GM19025 (cell line): Measurements from ENCODE around the gene ENKD1.

Experiments
- ATAC-seq: cut with Tn5 transposase; IDR thresholded peaks from one replicate; pipeline ENCODE4 v1.9.1; 2021; ENCODE audit warnings: mild to moderate bottlenecking, low read depth, moderate library complexity; ENCODE audit not compliant: unreplicated experiment

The ENKD1 gene

DNA sequence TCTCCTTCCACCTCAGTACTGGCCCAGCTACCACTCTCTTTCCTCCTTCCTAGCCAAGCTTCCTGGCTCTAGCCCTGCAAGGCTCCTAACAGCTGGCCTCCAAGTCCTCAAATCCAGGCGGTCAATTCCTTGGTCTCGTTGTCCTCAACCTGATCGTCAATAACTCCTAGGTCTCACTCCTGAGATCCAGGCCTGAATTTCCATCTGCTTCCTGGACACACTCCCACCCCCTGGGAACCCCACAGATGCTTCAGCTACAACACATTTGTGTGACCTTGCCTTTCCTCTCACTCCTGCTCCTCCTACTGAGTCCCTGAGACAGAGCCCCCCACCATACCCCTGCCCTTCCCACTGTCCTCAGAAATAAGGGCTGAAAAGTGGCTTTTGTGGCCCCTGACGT, 2.3 kb downstream of the ENKD1 start:
- ATAC-seq = no peak

DNA sequence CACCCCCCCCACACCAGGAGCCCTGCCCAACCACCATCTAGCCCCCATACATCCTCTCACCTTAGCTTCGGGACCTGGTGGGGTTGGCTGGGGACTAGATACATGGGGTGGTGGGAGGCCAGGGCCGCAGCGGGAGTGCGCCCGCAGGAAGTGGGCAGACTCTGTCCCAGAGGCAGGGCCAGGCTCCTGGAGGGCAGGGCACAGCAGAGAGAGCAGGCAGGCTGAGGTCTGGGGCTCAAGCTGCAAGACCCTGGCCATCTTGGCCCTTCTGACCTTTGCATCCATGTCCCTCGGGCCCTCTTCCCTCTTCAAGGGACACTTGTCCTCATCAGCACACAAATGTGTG, 2.7 kb downstream of the ENKD1 start:
- ATAC-seq = no peak

DNA sequence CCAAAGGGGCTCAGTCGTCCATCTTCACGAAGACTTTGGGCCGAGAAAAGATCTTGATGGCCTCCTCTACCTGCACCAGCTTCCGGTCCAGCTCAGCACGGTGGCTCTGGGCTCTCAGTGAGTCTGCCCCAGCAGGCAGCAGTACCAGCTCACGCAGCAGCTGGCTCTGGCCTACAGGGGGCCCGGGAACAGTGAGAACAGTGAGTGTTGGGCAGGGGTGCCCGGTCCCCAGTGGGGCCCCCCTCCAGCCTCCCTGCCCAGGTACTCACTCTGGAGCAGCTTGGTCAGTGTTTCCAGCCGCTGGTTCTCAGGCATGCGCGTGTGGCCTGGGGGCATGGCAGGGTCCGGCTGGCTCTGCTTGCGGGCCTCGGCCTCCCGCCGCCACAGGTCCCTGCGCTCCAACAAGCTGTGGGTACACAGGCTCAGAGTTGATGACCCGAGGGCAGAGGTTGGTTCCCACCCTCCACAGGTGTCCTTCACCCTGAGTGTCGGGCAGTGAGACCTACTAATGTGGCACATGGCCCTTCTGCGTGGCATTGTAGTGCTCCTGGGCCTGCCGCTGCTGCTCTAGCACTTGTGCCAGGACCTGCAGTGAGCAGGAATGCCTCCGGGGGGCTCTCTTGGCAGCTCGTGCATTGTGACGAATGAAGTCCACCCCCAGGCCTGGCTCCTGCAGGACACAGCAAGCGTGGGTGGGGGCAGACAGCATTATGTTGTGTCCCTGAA, 3.2 kb downstream of the ENKD1 start:
- no peak for ATAC-seq

DNA sequence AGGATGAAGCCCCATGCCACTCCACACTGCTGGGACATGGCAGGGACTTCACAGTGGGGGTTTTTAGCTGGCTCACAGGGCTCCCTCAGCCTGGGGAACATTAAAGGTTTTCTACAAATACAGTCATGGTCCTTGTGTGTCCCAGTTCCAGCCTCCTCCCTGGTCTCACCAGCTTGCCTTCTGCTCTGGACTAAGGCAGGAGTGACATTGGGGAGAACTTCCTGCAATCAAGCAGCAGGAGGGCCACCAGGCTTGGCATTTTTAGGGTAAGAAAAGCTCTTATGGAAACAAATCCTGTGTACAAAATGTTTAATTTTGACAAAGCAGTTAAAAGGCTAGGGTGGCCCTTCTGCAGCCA, 3.9 kb downstream of the ENKD1 start:
- ATAC-seq = no peak

DNA sequence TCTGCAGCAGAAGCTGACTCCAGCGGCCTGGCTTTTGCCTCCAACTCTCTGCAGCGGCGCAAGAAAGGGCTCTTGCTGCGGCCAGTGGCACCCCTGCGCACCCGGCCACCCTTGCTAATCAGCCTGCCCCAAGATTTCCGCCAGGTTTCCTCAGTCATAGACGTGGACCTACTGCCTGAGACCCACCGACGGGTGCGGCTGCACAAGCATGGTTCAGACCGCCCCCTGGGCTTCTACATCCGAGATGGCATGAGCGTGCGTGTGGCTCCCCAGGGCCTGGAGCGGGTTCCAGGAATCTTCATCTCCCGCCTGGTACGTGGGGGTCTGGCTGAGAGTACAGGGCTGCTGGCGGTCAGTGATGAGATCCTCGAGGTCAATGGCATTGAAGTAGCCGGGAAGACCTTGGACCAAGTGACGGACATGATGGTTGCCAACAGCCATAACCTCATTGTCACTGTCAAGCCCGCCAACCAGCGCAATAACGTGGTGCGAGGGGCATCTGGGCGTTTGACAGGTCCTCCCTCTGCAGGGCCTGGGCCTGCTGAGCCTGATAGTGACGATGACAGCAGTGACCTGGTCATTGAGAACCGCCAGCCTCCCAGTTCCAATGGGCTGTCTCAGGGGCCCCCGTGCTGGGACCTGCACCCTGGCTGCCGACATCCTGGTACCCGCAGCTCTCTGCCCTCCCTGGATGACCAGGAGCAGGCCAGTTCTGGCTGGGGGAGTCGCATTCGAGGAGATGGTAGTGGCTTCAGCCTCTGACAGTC, 4.5 kb downstream of the ENKD1 start:
- no peak for ATAC-seq

DNA sequence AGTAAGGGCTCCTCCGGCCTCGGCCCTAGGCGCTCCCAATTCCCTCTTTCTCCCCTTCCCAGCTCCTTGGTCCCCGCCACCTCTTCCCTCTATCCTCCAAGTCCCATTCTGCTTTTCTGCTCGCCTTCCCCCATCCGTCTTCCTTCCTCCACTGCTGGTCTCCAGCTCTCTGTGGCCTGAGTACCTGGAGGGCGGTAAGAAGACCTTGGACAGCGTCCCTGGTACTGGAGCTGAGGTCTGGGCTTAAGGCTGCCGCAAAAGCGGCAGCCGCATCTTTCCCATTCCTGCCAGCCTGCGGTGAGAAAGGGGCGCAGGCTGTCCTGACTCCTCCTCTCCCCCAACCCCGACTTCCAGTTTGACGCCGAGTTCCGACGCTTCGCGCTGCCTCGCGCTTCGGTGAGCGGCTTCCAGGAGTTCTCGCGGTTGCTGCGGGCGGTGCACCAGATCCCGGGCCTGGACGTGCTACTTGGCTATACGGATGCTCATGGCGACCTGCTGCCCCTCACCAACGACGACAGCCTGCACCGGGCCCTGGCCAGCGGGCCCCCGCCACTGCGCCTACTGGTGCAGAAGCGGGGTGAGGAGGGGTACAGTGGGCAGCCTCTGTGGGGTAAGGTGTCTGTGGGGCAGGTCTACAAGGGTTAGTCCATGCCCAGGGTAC, 5.3 kb downstream of the ENKD1 start:
- ATAC-seq = no peak

DNA sequence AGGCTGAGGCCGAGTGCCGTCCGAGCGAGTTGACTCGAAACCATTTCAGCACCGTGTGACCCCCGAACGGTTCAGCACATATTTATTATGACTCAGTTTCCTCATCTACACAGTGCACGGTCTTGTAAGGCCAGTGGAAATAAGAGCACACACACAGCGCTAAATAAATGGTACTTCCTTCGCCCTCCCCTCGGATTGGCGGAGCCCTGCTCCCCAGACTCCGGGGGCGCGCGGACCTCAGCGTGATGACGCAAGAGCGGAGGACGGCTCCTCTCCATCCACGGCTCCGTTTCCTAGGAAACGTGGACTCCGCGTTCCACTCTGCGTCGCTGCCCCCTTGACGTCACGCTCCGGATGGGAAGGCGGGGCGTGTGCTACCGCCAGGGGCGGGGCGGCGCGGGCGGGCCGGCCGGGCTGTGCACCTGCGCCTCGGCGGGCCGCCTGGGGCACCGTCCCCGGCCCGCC, 6.0 kb downstream of the ENKD1 start, which contains the start of gene PARD6A:
Gene PARD6A, plus strand, starts transcription at position 397 of the 465 bp plus-strand sequence. CDS start 79 bp downstream, outside the sequence.
- peak; percentile 82 for ATAC-seq

DNA sequence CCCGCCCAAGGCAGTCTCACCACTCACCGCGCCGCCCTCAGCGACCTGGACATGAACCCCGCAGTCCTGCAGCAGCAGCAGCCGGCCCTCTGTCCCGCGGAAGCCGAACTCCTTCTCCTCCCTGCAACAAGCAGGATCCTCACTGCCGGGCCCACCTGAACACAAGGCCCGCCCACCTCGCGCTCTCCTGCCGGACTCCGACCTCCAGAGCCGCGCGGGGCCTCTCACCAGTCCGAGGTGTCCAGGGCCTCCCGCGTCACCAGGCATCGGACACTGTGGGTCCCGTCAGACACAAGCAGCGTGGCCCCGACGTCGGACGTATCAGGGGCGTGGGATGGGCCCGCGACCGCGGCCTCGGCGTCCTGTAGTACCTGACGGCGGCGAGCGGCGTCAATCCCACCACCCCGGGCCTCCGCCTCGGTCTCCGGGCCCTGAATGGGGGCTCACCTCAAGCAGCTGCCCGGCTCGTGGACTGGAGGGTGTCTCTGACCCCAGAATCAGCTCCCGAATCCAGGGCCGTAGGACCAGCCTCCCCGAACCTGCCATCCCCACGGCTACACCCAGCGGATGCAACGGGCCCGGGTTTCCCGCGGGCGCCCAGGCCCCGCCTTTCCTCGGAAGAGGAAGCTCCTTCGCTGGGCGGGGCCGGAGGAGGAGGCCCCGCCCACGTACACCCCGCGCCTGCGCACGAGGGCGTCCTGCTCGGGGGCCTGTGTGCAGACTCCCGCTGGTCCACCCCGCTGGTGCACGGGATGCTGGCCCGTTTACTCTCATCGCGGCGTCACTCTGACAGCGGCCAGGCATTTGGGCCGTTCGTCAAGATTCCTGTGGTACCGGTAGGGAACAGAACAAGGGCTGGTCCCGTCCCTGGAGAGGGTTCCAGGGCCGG, 6.6 kb downstream of the ENKD1 start, which contains the start of gene ACD:
Gene ACD, minus strand, starts transcription at position 586 of the 889 bp plus-strand sequence. Its CDS starts 40 bp downstream, at position 546.
- ATAC-seq = peak; percentile 48

DNA sequence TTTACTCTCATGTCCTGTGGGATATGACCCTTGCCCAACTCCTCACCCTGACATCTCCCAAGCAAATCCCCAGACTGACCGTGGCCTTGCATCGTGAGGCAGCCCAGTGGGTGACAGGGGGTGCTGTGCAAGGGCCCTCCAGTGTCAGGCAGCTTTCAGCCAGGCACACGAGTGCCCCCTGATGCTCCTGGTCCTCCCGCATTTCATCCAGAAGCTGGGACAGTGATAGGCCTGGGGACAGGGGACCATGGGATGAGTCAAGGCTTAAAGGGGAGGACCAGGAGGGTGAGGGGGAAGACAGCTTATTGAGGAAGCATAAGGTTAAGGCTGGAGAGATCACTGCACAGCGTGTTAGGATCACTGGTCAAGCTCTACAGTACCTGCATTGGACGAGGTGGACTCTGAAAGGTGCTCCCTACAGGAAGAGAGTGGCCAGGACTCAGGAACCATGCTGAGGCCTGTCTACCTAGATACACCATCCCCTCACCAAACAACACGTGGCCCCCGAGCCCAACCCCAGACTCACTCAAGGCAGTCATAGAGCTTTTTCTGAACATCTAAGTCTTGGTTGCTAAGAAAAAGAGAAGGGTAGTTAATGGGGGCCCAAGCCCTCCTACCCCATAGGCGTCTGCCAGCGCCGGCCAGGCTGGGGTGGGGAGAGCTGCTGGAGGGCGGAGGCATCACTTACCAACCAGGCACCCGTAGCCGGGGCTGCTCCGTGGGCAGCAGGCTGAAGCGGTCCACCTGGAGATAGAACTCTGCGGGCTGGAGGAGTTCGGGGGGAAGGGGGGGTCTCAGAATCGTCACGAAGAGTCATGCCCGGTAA, 7.5 kb downstream of the ENKD1 start:
- no peak for ATAC-seq

DNA sequence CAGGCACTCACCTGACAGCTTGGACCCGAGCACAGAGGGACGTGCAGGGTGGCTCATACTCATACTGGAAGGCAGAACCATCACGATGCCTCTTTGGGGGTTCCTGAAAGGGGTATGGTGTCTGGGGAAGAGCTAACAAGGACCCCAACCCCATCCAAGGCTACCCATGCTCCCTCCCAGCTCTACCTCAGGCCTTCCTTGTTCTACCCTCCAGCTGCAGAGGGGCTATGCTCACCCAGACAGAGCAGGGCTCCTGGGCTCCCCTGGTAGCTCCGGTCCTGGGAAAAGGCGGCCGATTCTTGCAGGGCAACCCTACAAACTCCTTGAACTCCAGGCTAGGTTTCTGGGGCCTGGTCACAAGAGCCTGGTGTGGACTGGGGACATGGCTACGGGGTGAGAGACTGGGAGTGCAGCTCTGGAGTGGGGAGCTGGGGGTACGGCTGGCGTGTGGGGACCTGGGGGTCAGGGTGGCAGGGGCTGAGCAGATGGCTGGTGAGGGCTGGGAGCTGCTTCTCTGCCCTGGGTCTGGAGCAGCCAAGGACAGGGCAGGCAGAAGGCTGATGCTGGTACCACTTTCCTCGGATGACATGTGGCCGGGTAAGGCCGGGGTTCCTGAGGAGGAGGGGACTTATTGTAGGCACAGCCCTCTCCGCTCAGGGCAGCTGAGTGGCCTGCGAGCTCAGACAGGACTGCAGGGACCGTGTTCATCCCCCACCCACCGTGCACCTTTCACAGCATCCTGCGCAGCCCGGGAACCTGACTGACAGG, 8.6 kb downstream of the ENKD1 start:
- ATAC-seq = no peak

DNA sequence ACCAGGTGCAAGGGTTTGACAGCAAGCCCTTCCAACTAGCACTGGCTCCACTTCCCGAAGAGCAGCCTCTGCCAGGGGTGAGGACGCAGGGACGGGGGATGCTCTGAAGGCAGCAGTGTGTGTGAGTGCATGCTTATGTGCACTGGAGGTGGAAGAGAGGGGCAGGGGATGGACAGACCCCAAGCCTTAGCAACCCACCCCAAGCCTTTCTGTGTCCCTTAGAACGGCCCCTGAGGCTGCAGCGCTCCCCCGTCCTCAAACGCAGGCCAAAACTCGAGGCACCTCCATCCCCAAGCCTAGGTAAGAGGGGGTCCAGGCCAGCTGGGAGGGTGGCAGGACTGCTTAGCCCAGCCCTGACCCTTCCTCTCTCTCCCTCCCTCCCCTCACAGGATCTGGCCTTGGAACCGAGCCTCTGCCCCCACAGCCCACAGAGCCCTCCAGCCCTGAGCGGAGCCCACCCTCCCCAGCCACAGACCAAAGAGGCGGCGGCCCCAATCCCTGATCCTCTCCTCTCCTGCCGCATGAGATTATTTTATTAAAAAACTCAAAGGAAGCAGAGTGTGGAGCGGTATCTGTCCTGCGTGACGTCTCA, 9.4 kb downstream of the ENKD1 start:
- ATAC-seq = no peak

DNA sequence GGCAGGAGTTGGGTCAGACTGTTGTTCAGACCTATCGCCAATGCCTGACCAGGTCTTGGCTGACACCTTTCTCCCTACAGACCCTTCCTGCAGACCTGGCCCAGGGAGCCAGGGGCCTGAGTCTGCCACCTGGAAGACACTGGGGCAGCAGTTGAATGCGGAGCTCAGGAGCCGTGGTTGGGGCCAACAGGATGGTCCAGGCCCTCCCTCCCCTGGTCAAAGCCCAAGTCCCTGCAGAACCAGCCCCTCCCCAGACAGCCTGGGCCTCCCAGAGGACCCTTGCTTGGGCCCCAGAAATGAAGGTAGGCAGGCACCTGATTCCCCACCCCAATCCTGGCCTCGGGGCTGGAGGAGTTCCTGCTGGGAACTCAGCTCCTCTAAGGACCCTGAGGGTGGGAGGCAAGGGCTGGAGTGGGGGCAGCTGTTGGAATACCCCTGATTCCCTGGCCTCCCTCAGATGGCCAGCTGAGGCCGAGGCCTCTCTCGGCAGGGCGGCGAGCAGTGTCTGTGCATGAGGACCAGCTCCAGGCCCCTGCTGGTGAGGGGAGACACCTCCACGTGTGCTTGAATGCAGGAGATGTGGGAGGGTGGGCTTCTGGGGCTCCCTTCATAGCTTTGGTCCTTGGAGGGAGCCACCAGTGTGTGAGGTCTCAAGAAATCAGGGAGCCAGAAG, 10.1 kb downstream of the ENKD1 start:
- no peak for ATAC-seq

DNA sequence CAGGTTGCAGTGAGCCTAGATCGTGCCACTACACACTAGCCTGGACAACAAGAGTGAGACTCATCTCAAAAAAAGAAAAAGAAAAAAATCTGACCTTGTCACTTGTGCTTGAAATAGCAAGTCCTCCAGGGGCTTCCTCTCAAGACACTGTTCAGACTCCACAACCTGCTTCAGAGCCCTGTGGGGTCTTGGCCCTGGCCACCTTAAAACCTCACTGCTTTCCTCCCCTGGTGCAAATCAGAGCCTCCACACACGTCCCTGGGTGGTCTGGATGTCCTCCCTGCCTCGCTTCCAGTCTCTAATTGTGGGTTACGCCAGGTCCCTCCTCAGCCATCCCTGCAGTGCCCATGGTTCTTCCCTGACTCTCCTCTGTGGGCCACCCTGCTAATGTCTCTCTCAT, 11.2 kb downstream of the ENKD1 start:
- ATAC-seq = no peak

DNA sequence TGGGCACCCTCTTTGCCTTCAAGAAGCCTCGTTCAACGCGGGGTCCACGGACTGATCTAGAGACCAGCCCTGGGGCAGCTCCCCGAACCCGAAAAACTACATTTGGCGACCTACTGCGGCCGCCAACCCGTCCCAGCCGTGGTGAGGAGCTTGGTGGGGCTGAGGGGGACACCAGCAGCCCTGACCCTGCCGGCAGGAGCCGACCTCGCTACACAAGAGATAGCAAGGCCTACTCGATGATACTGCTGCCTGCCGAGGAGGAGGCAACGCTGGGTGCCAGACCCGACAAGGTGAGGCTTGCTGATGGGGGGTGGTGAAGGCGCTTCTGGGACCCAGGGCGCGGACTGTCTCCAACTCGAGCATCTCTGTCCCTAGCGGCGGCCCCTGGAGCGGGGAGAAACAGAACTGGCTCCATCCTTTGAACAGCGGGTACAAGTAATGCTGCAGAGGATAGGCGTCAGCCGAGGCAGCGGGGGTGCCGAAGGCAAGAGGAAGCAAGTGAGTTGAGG, 12.1 kb downstream of the ENKD1 start:
- no peak for ATAC-seq

DNA sequence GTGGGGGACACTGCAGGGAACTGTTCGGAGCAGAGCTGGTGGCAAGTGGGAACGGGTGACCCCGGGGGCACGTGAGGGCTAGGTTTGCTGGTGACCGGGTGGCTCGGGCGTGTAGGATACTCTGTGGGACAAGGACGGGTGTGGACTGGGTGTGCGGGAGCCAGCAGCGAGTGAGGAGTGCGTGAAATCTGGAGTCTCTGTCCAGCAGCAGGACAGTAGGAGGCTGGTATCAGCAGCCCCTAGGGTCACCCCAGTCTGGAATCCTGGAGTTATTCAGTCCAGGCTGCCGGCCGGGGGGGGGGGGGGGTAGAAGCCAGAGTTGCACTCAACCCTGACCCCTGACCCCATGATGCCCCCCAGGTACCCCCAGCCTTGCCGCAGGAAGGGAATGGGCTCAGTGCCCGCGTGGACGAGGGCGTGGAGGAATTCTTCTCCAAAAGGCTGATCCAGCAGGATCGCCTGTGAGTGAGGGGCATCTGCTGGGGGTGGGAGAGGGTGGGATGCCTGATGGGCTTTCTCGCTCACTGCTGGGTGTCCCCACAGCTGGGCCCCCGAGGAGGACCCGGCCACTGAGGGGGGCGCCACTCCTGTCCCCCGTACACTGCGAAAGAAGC, 12.7 kb downstream of the ENKD1 start:
- no peak for ATAC-seq

DNA sequence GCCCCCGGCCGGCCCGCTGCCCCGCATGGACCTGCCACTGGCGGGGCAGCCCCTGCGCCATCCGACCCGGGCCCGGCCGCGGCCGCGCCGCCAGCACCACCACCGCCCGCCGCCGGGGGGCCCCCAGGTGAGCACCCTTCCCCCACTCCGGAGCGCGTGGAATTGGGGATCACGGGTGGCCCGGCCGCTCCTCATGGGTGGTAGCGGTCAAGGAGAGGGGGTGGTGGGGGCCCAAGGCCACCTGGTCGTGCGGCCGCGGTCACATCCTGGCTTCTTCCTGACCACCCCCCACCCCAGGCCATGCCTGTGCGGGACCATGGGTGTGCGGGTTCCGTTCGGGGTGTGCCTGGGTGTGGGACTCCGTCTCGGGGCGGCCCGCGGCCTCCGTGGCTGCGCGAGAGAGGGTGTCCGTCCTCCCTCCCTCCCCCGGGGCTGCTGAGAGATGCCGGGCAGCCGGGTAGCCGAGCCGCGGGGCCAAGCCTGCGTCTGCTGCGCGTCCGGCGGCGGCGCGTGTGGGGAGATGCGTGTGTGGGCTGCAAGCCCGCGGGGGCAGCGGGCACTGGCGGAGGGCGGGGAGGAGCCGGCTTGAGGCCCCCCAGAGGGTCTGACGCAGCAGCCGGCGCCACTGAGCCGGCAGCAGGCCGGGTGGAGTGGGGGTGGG, 13.3 kb downstream of the ENKD1 start:
- no peak for ATAC-seq
